CD8-positive, alpha-beta memory T cell (primary cell): ENCODE measurements around the gene PTPN22. TPM values are rescaled to one million over a fixed set of nuclear protein-coding genes. Genes with fewer than 3 reads are reported as not detected.

Source experiments
- CTCF ChIA-PET: fragments of 350-600 bp; sonication (Branson Sonifier 250); formaldehyde crosslinking; loops from one replicate; lab custom pipeline; 2021; ENCODE audit warnings: antibody characterized with exemption; lab: Charles Lee
- POLR2A ChIA-PET: fragments of 350-600 bp; sonication (Branson Sonifier 250); formaldehyde crosslinking; loops from one replicate; lab custom pipeline; 2021; ENCODE audit warnings: antibody characterized with exemption; lab: Charles Lee
- DNase-seq, 5 donors: peaks; one replicate each; pipeline versions ENCODE4 v3.0.0 to v3.0.0-alpha.2; 2020 to 2022; ENCODE audit warnings: mixed read lengths in 1 of 5
- H3K27ac ChIP-seq: one replicate; pipeline ENCODE4 v1.7.0; 2013; ENCODE audit warnings: low read depth, mild to moderate bottlenecking, low read length, moderate library complexity
- H3K27me3 ChIP-seq: 2 replicates; pipeline ENCODE4 v1.7.0; 2013; ENCODE audit warnings: low read length, mild to moderate bottlenecking; ENCODE audit not compliant: insufficient read depth, poor library complexity, severe bottlenecking
- H3K36me3 ChIP-seq: 2 replicates; pipeline ENCODE4 v1.7.0; 2013; ENCODE audit warnings: mild to moderate bottlenecking, low read length, moderate library complexity; ENCODE audit not compliant: insufficient read depth
- H3K4me1 ChIP-seq: 2 replicates; pipeline ENCODE4 v1.7.0; 2013; ENCODE audit warnings: mild to moderate bottlenecking, low read length, moderate library complexity; ENCODE audit not compliant: insufficient read depth
- H3K4me3 ChIP-seq: 2 replicates; pipeline ENCODE4 v1.7.0; 2013; ENCODE audit warnings: mild to moderate bottlenecking, low read length
- H3K9me3 ChIP-seq: 2 replicates; pipeline ENCODE4 v1.7.0; 2013; ENCODE audit warnings: mild to moderate bottlenecking, low read length
- H3K27ac Mint-ChIP-seq, 8 donors: one replicate each; pipeline ENCODE4 v1.8.0; 2020 to 2021; ENCODE audit warnings: mixed read lengths in 8 of 8, mild to moderate bottlenecking in 6 of 8, inconsistent platforms in 3 of 8, moderate library complexity in 3 of 8
- H3K27me3 Mint-ChIP-seq, 2 donors: one replicate each; pipeline ENCODE4 v1.8.0; 2020 to 2021; ENCODE audit warnings: mixed read lengths in 2 of 2, mild to moderate bottlenecking in 1 of 2, moderate library complexity in 1 of 2
- H3K36me3 Mint-ChIP-seq, 3 donors: one replicate each; pipeline ENCODE4 v1.8.0; 2020 to 2021; ENCODE audit warnings: mixed read lengths in 3 of 3, inconsistent platforms in 1 of 3, mild to moderate bottlenecking in 1 of 3
- H3K4me1 Mint-ChIP-seq, 3 donors: one replicate each; pipeline ENCODE4 v1.8.0; 2020 to 2021; ENCODE audit warnings: mixed read lengths in 3 of 3, inconsistent platforms in 1 of 3, mild to moderate bottlenecking in 1 of 3
- H3K4me3 Mint-ChIP-seq, 7 donors: one replicate each; pipeline ENCODE4 v1.8.0; 2020 to 2021; ENCODE audit warnings: mixed read lengths in 7 of 7, mild to moderate bottlenecking in 6 of 7, moderate library complexity in 4 of 7, inconsistent platforms in 2 of 7
- H3K9me3 Mint-ChIP-seq, 5 donors: one replicate each; pipeline ENCODE4 v1.8.0; 2020 to 2022; ENCODE audit warnings: mixed read lengths in 5 of 5, mild to moderate bottlenecking in 3 of 5, moderate library complexity in 2 of 5, inconsistent platforms in 1 of 5
- polyA plus RNA-seq: library from polyadenylated mRNA; unstranded; fragments of 300-500 nt; fragmentation: Illumina TruSeq; gene quantifications from one replicate; pipeline ENCODE4 v1.2.3, GENCODE V29; 2021
- total RNA-seq, 2 experiments: library from RNA; stranded (reverse); gene quantifications; one replicate each; pipeline ENCODE4 v1.2.3, GENCODE V29; 2021

The PTPN22 gene
- 10 to 100 TPM; 57.7 to 66.5 TPM for total RNA-seq
- polyA plus RNA-seq = 83.2 TPM

- DNase-seq = peak; percentile 68 to 94 (median 87)
- H3K27me3 Mint-ChIP-seq = no peaks in the 10 kb centered on the region
- no peaks in the 10 kb centered on the region for H3K9me3 Mint-ChIP-seq
- peak within 1 kb of the TSS; percentile 68 for H3K27ac ChIP-seq
- peaks cover 0 to 28% (median 8%) of the 10 kb centered on the region in 3 donors for H3K36me3 Mint-ChIP-seq
- H3K36me3 ChIP-seq = no peaks in the 10 kb centered on the region
- H3K27ac Mint-ChIP-seq = peak within 1 kb of the TSS; percentile 94 to 99 (median 98)
- ChIA-PET POLR2A (interaction anchor here (1.3 kb wide), 1 partner anchor 33 kb away, joined by 7 read pairs; the partner anchor contains the start of genes AP4B1 and DCLRE1B), CTCF (interaction anchor here (1.0 to 1.1 kb wide), 2 partner anchors 32 to 57 kb away, joined by 3 to 6 read pairs; partner anchors contain the start of genes AP4B1 and HIPK1)
- peaks cover 77 to 88% (median 86%) of the 10 kb centered on the region in 3 donors for H3K4me1 Mint-ChIP-seq
- H3K9me3 ChIP-seq = no peaks in the 10 kb centered on the region
- peak within 1 kb of the TSS; percentile 91 to 96 (median 93) for H3K4me3 Mint-ChIP-seq
- peaks cover 73% of the 10 kb centered on the region for H3K4me1 ChIP-seq
- H3K4me3 ChIP-seq = peak within 1 kb of the TSS; percentile 69
- H3K27me3 ChIP-seq = no peaks in the 10 kb centered on the region
Measured at GRCh38 chr1:113871597-113872113, at the start of gene PTPN22. Gene PTPN22, minus strand, starts transcription at chr1:113871712.

- Mint-ChIP-seq H3K27me3 (peaks cover 0 to 6% of the 10 kb centered on the region in 2 donors), H3K27ac (peak overlapping the region in 1 of 8 donors; percentile 14), H3K36me3 (peaks cover 0 to 3% (median under 1%) of the 10 kb centered on the region in 3 donors), H3K9me3 (no peaks in the 10 kb centered on the region), H3K4me3 (no peak overlapping the region), H3K4me1 (peaks cover 0 to under 1% (median 0%) of the 10 kb centered on the region in 3 donors)
- DNase-seq = no peak
- H3K9me3 ChIP-seq = no peaks in the 10 kb centered on the region
- H3K27ac ChIP-seq = no peak overlapping the region
- ChIA-PET CTCF (interaction anchor here (2.3 kb wide), 1 partner anchor 11 kb away, joined by 6 read pairs; the partner anchor contains the start of gene HIPK1), POLR2A (no interaction called here)
- H3K27me3 ChIP-seq = no peaks in the 10 kb centered on the region
- no peak overlapping the region for H3K4me3 ChIP-seq
- H3K36me3 ChIP-seq = no peaks in the 10 kb centered on the region
- no peaks in the 10 kb centered on the region for H3K4me1 ChIP-seq
Measured at GRCh38 chr1:113918243-113918642, 46.7 kb upstream of the PTPN22 start.

- CTCF ChIA-PET = interaction anchor here (2.3 kb wide), 1 partner anchor 12 kb away, joined by 6 read pairs; the partner anchor contains the start of gene HIPK1
- H3K4me1 Mint-ChIP-seq = peaks cover 0 to 3% (median 0%) of the 10 kb centered on the region in 3 donors
- POLR2A ChIA-PET = no interaction called here
- H3K9me3 ChIP-seq = no peaks in the 10 kb centered on the region
- H3K4me1 ChIP-seq = no peaks in the 10 kb centered on the region
- H3K4me3 Mint-ChIP-seq = no peak overlapping the region
- DNase-seq = no peak
- no peak overlapping the region for H3K27ac Mint-ChIP-seq
- H3K36me3 Mint-ChIP-seq = peaks cover 0 to 7% (median 3%) of the 10 kb centered on the region in 3 donors
- H3K27ac ChIP-seq = no peak overlapping the region
- H3K9me3 Mint-ChIP-seq = no peaks in the 10 kb centered on the region
- H3K4me3 ChIP-seq = no peak overlapping the region
- H3K36me3 ChIP-seq = no peaks in the 10 kb centered on the region
- peaks cover 0 to 6% of the 10 kb centered on the region in 2 donors for H3K27me3 Mint-ChIP-seq
- no peaks in the 10 kb centered on the region for H3K27me3 ChIP-seq
Measured at GRCh38 chr1:113917400-113918082, 46.0 kb upstream of the PTPN22 start.

- peaks cover 0 to 11% (median 3%) of the 10 kb centered on the region in 3 donors for H3K36me3 Mint-ChIP-seq
- no peak overlapping the region for H3K4me3 Mint-ChIP-seq
- no peaks in the 10 kb centered on the region for H3K9me3 Mint-ChIP-seq
- ChIA-PET CTCF (interaction anchor here (1.3 to 2.3 kb wide), 2 partner anchors 11 to 12 kb away, joined by 3 to 6 read pairs; partner anchors contain the start of genes DCLRE1B and HIPK1), POLR2A (no interaction called here)
- DNase-seq = no peak
- Histone ChIP-seq H3K4me1 (no peaks in the 10 kb centered on the region), H3K9me3 (no peaks in the 10 kb centered on the region), H3K27ac (no peak overlapping the region), H3K36me3 (no peaks in the 10 kb centered on the region), H3K4me3 (no peak overlapping the region), H3K27me3 (no peaks in the 10 kb centered on the region)
- H3K4me1 Mint-ChIP-seq = peaks cover 0 to 3% (median 0%) of the 10 kb centered on the region in 3 donors
- H3K27ac Mint-ChIP-seq = no peak overlapping the region
- H3K27me3 Mint-ChIP-seq = peaks cover 0 to 6% of the 10 kb centered on the region in 2 donors
Measured at GRCh38 chr1:113916974-113917373, 45.5 kb upstream of the PTPN22 start.

DNA sequence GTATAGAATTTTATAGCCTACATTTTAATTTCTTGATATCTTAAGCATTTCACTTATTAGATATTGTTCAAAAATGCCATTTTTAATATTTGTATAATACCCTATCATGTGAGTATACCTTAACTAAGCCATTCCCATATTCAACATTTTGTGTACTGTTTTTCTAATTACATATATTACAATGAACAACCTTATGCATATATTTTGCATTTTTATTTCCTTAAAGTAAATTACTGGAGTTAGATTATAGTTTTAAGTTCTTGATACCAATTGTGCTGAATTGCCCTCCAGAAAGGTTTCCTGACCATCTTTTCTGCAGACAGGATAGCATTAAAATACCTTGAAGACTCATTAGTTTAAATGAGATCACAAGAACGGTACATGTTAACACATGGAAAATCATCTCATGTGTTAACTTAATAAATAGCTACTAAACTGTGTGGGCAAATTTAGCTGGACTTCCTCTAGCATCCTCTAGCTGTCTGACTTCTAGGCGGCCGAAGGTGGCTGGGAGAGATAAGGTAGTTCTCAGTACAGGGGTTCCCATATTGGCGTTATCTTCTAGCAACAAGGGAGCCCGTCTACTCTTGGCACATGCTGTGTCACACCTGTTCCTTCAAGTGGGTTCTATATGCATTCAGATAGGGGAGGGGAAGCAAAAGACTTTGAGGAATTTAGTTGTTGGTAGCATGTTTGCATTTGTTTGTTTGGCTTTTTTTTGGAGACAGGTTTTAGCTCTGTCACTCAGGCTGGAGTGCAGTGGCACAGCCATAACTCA is 42.6 kb upstream of the PTPN22 start:
- ChIA-PET CTCF (interaction anchor here (1.7 kb wide), 1 partner anchor 78 kb away, joined by 6 read pairs; no protein-coding TSS in a partner anchor), POLR2A (no interaction called here)
- no peaks in the 10 kb centered on the region for H3K9me3 Mint-ChIP-seq

GRCh38 chr1:113913312-113913668 is 41.8 kb upstream of the PTPN22 start:
- POLR2A ChIA-PET = no interaction called here
- H3K36me3 ChIP-seq = peaks cover 12% of the 10 kb centered on the region

More for the DNA sequence above, 42.6 kb upstream of the PTPN22 start:
- no peaks in the 10 kb centered on the region for H3K27me3 Mint-ChIP-seq
- H3K4me3 Mint-ChIP-seq = no peak overlapping the region
- DNase-seq = no peak
- Histone ChIP-seq H3K4me3 (no peak overlapping the region), H3K4me1 (no peaks in the 10 kb centered on the region), H3K27ac (no peak overlapping the region), H3K9me3 (no peaks in the 10 kb centered on the region), H3K27me3 (no peaks in the 10 kb centered on the region), H3K36me3 (peaks cover 12% of the 10 kb centered on the region)
- no peak overlapping the region for H3K27ac Mint-ChIP-seq
- H3K4me1 Mint-ChIP-seq = peaks cover 0 to 11% (median 0%) of the 10 kb centered on the region in 3 donors
- H3K36me3 Mint-ChIP-seq = peaks cover 0 to 33% (median 6%) of the 10 kb centered on the region in 3 donors

GRCh38 chr1:113912594-113913311 is 41.2 kb upstream of the PTPN22 start:
- H3K27ac ChIP-seq = no peak overlapping the region
- no peak overlapping the region for H3K4me3 Mint-ChIP-seq
- ChIA-PET POLR2A (no interaction called here), CTCF (interaction anchor here (0.7 to 1.7 kb wide), 3 partner anchors 16 to 77 kb away, joined by 3 to 6 read pairs (median 5); partner anchors contain the start of gene HIPK1)
- DNase-seq = no peak
- no peak overlapping the region for H3K27ac Mint-ChIP-seq
- no peaks in the 10 kb centered on the region for H3K27me3 Mint-ChIP-seq
- no peaks in the 10 kb centered on the region for H3K27me3 ChIP-seq
- H3K4me1 ChIP-seq = no peaks in the 10 kb centered on the region
- H3K9me3 ChIP-seq = no peaks in the 10 kb centered on the region
- no peaks in the 10 kb centered on the region for H3K9me3 Mint-ChIP-seq
- peaks cover 12% of the 10 kb centered on the region for H3K36me3 ChIP-seq
- peaks cover 0 to 43% (median 13%) of the 10 kb centered on the region in 3 donors for H3K36me3 Mint-ChIP-seq
- H3K4me3 ChIP-seq = no peak overlapping the region
- peaks cover 2 to 20% (median 6%) of the 10 kb centered on the region in 3 donors for H3K4me1 Mint-ChIP-seq

More at GRCh38 chr1:113913312-113913668, 41.8 kb upstream of the PTPN22 start:
- H3K9me3 ChIP-seq = no peaks in the 10 kb centered on the region
- Mint-ChIP-seq H3K36me3 (peaks cover 0 to 39% (median 9%) of the 10 kb centered on the region in 3 donors), H3K27me3 (no peaks in the 10 kb centered on the region), H3K27ac (no peak overlapping the region), H3K9me3 (no peaks in the 10 kb centered on the region), H3K4me3 (no peak overlapping the region), H3K4me1 (peaks cover 2 to 17% (median 6%) of the 10 kb centered on the region in 3 donors)
- H3K27me3 ChIP-seq = no peaks in the 10 kb centered on the region
- CTCF ChIA-PET = interaction anchor here (1.1 to 1.7 kb wide), 2 partner anchors 16 to 77 kb away, joined by 5 to 6 read pairs; partner anchors contain the start of gene HIPK1
- no peak for DNase-seq
- H3K4me3 ChIP-seq = no peak overlapping the region
- no peak overlapping the region for H3K27ac ChIP-seq
- no peaks in the 10 kb centered on the region for H3K4me1 ChIP-seq
